Measurements from ENCODE around the gene FAM237A.

Gene FAM237A

GRCh38 chr2:206642075-206643025 lies at the start of gene FAM237A:
FAM237A (plus strand) TSS chr2:206642487; CDS start chr2:206644237, 1,750 bp downstream.
- no peak for DNase-seq

DNA sequence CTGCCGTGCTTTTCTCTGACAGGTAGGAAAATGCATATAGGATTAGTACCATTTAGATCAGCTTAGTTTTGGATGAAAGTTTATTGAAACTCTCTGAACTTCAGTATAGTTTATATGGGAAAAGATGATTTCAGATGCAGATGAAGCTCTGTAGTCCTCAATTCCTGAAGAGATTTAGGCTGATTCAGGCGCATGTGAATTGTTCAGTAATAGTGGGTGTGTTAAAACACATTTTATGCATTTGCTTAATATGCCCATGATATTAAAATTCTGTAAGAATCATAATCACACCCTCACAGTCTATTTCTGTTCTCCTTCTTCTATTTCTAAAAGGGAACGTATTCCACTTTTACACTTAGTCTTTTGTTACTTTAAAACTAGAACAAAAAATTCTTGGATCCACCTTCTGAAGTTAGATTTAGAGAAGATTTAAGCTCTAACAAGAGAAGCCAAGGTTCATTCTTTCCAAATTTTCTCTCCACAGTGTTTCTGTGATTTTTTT lies 44.5 kb upstream of the FAM237A start:
- no peak for DNase-seq

DNA sequence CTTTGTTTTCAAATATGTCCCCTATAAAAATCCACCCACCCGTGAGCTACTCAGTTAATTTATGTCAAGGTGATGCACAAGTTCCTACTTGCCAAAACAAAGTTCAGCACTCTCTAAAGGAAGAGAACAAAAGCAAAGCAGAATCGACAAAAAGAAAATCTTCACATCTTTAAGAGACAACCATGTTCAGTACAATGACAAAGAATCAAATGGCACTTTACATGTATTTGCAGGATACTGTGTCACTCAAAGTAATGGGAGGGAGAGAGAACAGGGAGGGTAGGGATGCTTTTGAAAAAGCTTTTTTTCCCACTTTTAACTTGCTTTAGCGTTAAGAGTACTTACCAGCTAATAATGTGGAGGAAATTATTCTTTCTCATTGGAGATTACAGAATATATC lies 39.0 kb upstream of the FAM237A start:
- no peak for DNase-seq

DNA sequence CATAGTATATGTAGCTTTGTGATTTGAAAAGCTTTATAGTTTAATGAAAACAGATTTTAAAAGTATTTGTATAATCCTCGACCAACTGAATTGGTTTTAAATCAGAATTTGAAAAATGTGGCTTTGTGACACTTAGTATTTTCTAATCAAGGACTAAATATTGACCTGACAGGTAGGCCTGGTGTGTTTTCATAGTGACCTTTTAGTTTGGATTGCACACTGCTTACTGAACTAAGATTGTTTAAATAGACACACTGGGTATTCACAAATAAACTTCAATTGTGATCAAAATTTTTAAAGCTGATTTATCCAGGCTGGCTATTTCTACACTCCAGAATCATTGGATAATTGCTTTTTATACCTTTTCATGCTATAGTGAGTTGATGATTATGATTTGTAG lies 31.8 kb upstream of the FAM237A start:
- DNase-seq, result no peak

DNA sequence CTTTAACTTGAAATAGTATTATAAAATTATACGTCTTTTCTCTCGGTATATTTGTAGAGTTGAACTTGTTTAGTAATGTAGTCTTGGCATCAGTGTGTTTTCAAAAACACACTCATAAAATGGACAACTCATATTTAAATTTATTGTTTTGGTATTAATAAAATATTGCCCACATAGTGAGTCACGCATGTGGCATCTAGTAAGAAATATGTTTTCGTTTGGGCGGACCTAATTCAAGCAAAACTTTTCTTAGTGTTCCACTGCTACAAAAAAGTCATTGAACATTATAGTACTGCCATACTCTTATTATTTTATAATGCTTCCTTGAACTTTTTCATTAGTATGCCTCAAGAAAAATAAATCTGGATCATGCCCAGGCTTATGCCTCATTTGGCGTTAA lies 31.1 kb upstream of the FAM237A start:
- DNase-seq, result no peak

DNA sequence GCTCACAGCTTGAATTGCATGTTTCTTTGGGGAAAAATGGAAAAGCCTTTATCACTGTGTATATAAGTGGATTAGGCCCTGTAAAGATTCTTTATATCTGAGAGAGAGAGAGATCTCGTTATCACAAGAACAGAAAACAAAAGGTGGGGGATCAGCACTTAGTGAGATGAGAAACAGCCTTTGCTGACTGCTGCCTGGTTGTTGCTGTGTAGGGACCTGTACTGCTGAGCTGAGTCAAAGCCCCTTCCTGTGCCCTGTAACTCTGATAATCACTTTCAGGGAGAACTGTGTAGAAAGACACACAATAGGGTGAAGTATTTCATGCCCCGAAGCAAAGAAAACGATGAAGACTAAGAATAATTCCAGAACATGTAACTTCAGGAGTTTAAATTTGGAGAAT lies 30.6 kb upstream of the FAM237A start:
- no peak for DNase-seq

GRCh38 chr2:206614811-206615210 lies 27.5 kb upstream of the FAM237A start:
- DNase-seq, result peak; percentile 94

GRCh38 chr2:206615417-206616089 lies 26.7 kb upstream of the FAM237A start:
- no peak for DNase-seq

GRCh38 chr2:206616151-206616550 lies 26.1 kb upstream of the FAM237A start:
- no peak for DNase-seq

DNA sequence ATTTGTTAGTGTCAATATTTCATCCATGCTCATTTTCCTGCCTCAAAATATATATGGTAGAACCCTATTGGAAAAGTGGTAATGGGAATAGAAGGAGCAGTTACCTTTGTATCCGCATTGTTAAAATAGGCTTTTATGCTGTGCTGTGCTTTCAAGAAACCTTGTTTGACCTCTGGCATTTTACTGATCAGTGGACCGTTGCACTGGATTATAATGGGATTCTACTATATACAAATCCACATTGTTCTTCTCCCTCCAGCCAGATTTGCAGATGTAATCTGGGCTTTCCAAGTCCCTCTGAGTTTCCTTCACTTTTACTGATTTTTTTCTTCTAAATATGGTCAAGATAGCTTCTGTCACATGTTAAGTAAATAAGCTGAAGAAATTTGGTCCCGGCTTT lies 23.3 kb upstream of the FAM237A start:
- no peak for DNase-seq

- no peak for DNase-seq
Observed at GRCh38 chr2:206626108-206626507, 16.2 kb upstream of the FAM237A start.

GRCh38 chr2:206627632-206628031 lies 14.7 kb upstream of the FAM237A start:
- DNase-seq, result no peak

DNA sequence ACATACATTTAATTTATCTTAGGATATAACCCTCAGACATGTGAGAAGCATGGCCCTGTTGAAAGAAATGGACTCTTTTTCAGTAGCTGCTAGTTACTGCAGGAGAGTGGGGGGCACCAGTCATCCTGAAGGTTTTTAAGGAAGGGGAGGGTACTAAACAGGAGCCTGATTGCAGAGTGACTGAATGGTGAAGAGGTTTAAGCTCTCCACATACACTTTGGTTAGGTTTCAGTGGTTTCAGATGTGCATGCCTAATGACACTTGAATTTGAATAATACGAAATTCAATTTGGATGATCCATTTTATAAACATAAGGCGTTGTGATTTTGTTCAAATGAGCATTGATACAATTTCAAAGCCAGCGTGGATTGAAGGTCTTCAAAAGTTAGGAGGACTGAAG lies 10.9 kb upstream of the FAM237A start:
- DNase-seq, result no peak

DNA sequence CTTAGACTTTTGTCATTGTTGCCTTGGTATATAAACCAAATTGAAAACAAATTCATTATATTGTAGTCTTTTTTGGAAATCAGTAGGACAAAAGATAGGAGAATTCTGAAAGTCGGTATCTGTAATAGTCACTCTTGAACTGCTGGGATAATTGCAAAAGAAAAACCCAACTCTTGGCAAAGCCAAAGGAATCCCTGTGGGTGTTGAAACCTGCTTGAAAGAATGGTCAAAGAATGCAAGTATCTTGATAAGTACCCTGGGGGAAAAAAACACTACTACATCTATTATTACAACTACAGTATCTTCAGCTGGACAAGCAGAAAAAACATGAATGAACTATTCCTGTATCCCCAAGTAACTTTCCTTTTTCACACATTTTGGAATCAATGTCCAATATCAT lies 7.3 kb upstream of the FAM237A start:
- DNase-seq, result no peak

- no peak for DNase-seq
Observed at GRCh38 chr2:206639636-206640035, 2.7 kb upstream of the FAM237A start.

DNA sequence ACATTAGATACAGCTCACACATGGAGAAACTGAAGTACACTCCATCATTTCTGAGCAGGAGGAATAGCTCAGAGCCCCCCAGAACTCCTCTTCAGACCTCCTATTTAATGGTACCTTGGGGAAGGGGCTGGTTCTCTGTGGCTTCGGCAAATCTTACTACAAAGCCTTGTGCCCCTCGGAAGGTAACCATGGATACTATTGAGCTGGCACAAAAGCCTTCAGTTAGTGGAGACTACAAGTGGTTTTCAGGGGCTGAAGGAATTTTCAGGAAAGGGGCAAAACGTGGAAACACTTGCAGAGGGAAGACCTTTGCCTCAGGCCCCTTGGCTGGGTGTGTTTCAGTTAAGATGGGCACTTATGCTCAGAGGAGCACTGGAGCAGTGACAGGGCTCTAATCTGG lies 1.1 kb upstream of the FAM237A start:
- DNase-seq, result no peak

DNA sequence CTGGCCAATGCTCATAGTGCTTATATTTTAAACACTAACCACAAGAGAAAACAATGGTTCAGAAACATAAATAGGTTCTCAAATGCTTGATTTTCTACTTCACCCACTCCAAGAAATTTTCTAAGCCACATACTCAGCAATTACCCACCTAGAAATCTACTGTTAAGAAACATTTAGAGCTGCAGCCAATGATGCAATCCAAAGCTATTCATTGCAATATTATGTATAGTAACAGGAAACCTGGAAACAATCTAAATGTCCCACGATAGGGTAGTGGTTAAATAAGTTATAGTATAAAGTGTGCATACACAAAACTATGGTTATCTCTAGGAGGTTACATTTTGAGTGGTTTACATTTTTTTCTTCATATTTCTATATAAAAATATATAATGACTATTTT lies 5.7 kb downstream of the FAM237A start:
- DNase-seq, result no peak

GRCh38 chr2:206657087-206657486 lies 14.8 kb downstream of the FAM237A start:
- DNase-seq, result no peak

- DNase-seq, result no peak
Observed at GRCh38 chr2:206665251-206665650, 23.0 kb downstream of the FAM237A start.

GRCh38 chr2:206670531-206671319 lies 28.4 kb downstream of the FAM237A start:
- DNase-seq, result no peak

- DNase-seq, result no peak
Observed at GRCh38 chr2:206683546-206683945, 41.3 kb downstream of the FAM237A start.

DNA sequence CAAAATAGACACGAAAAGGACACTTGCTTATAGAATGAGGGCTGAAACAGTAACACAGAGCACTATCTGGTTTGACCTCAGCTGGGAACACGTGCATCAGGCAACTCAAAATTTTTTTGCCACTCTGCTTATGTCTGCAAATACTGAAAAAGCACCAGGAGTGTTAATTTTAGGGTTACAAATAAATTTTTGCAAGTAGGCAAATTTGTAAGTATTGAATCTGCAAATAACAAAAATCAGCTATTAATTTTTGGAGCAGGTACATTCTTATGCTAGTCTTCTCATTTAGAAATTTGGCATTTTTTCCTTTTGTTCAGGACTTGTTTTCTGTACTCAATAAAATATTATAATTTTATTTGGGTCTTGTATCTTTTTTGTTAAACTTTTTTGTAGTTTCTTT lies 46.2 kb downstream of the FAM237A start:
- DNase-seq, result no peak

DNA sequence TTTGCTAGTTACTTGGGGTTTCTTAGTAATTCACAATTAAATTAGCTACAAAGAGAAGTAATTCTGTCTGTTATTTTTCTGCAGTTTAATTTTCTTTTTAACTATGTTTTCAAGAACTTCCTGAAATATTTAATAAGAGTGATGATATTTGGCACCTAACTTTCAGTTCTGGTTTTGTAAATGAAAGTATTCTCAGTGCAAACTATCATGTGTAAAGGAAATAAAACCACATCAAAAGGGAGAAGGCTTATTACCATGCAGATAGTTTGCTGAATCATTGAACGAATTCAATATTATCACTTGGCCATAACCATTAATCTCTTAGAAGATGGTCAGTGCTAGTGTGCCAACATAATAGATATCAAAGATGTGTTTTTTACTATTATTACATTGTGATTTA lies 46.7 kb downstream of the FAM237A start:
- DNase-seq, result no peak

Measured in MV-4-11 (cell line).